ENCODE data around the gene PTPRD. TPM values are rescaled to one million over a fixed set of nuclear protein-coding genes. Genes with fewer than 3 reads are reported as not detected.

Gene PTPRD
- total RNA-seq, 1 experiment from 2014 or later = not detected

GRCh38 chr9:8649160-8649559 lies 1963.6 kb downstream of the PTPRD start:
- intact Hi-C loops (cut with micrococcal nuclease; ENCODE audit: unreplicated experiment) = no loop called here
- Histone ChIP-seq H3K4me3 (ENCODE audit: low read depth in 2 of 2, low read length in 2 of 2) (no peak overlapping the region), H3K9me3 (ENCODE audit: control insufficient read depth, insufficient read depth, low read depth, low read length) (no peaks in the 10 kb centered on the region), H3K27ac (ENCODE audit: low read length) (no peak overlapping the region), H3K27me3 (ENCODE audit: control insufficient read depth, insufficient read depth, low read length) (no peaks in the 10 kb centered on the region), H3K36me3 (ENCODE audit: control insufficient read depth, insufficient read depth, low read length) (no peaks in the 10 kb centered on the region), H3K4me1 (ENCODE audit: control insufficient read depth, insufficient read depth, low read length) (no peaks in the 10 kb centered on the region)
- POLR2A ChIA-PET = no interaction called here
- ATAC-seq (no peak), DNase-seq (ENCODE audit: low read depth, low spot score) (no peak)
- CTCF ChIA-PET = no interaction called here
- no peak for TF ChIP-seq REST (IDR thresholded peaks at IDR 0.05; ENCODE audit: insufficient read depth in 1 of 2, low read depth in 2 of 2, low read length in 1 of 2)
- no peak for TF ChIP-seq CTCF (IDR thresholded peaks at IDR 0.05)
- no peak for TF ChIP-seq POLR2AphosphoS5 (IDR thresholded peaks at IDR 0.05; ENCODE audit: low read depth, low read length)
- in situ Hi-C loops (cut with HindIII; ENCODE audit: low pct_unique_long_range_greater_than_20kb, low sequenced_read_pairs) = no loop called here
- no TSS peak for BruUV-seq (replicated peaks)

- no peaks in the 10 kb centered on the region for H3K9me3 ChIP-seq (ENCODE audit: control insufficient read depth, insufficient read depth, low read depth, low read length)
- DNase-seq (ENCODE audit: low read depth, low spot score) = no peak
- intact Hi-C loops (cut with micrococcal nuclease; ENCODE audit: unreplicated experiment) (no loop called here), in situ Hi-C loops (cut with HindIII; ENCODE audit: low pct_unique_long_range_greater_than_20kb, low sequenced_read_pairs) (no loop called here)
- H3K36me3 ChIP-seq (ENCODE audit: control insufficient read depth, insufficient read depth, low read length) = no peaks in the 10 kb centered on the region
- POLR2A ChIA-PET = no interaction called here
- H3K4me1 ChIP-seq (ENCODE audit: control insufficient read depth, insufficient read depth, low read length) = no peaks in the 10 kb centered on the region
- no peaks in the 10 kb centered on the region for H3K27me3 ChIP-seq (ENCODE audit: control insufficient read depth, insufficient read depth, low read length)
- H3K27ac ChIP-seq (ENCODE audit: low read length) = no peak overlapping the region
- TF ChIP-seq POLR2AphosphoS5 (IDR thresholded peaks at IDR 0.05; ENCODE audit: low read depth, low read length) (no peak), SIN3A (IDR thresholded peaks at IDR 0.05; ENCODE audit: borderline replicate concordance, insufficient read depth, low read depth, low read length) (no peak)
- ATAC-seq = no peak
- CTCF ChIA-PET = no interaction called here
- H3K4me3 ChIP-seq (ENCODE audit: low read depth in 2 of 2, low read length in 2 of 2) = no peak overlapping the region
- BruUV-seq (replicated peaks) = no TSS peak
Measured at GRCh38 chr9:8648271-8648845, 1964.4 kb downstream of the PTPRD start.

- POLR2A ChIA-PET = no interaction called here
- ATAC-seq = no peak
- H3K9me3 ChIP-seq (ENCODE audit: control insufficient read depth, insufficient read depth, low read depth, low read length) = no peaks in the 10 kb centered on the region
- no peaks in the 10 kb centered on the region for H3K4me1 ChIP-seq (ENCODE audit: control insufficient read depth, insufficient read depth, low read length)
- no peaks in the 10 kb centered on the region for H3K27me3 ChIP-seq (ENCODE audit: control insufficient read depth, insufficient read depth, low read length)
- no peak overlapping the region for H3K27ac ChIP-seq (ENCODE audit: low read length)
- in situ Hi-C loops (cut with HindIII; ENCODE audit: low pct_unique_long_range_greater_than_20kb, low sequenced_read_pairs) (no loop called here), intact Hi-C loops (cut with micrococcal nuclease; ENCODE audit: unreplicated experiment) (no loop called here)
- H3K4me3 ChIP-seq (ENCODE audit: low read depth in 2 of 2, low read length in 2 of 2) = no peak overlapping the region
- BruUV-seq (replicated peaks) = no TSS peak
- no peak for DNase-seq (ENCODE audit: low read depth, low spot score)
- H3K36me3 ChIP-seq (ENCODE audit: control insufficient read depth, insufficient read depth, low read length) = no peaks in the 10 kb centered on the region
- CTCF ChIA-PET = no interaction called here
- TF ChIP-seq REST (IDR thresholded peaks at IDR 0.05; ENCODE audit: insufficient read depth in 1 of 2, low read depth in 2 of 2, low read length in 1 of 2) (no peak), SIN3A (IDR thresholded peaks at IDR 0.05; ENCODE audit: borderline replicate concordance, insufficient read depth, low read depth, low read length) (no peak), CTCF (IDR thresholded peaks at IDR 0.05) (no peak), TCF7L2 (IDR thresholded peaks at IDR 0.05; ENCODE audit: low read depth, low read length) (no peak), POLR2AphosphoS5 (IDR thresholded peaks at IDR 0.05; ENCODE audit: low read depth, low read length) (no peak)
Measured at GRCh38 chr9:8647824-8648223, 1965.0 kb downstream of the PTPRD start.
